ENCODE measurements around the gene CLIC3.
A peak's percentile ranks its signal among the peaks of the same experiment; 100 is the strongest.

Gene CLIC3

GRCh38 chr9:136950656-136951276 is 45.6 kb downstream of the CLIC3 start:
- DNase-seq = no peak

DNA sequence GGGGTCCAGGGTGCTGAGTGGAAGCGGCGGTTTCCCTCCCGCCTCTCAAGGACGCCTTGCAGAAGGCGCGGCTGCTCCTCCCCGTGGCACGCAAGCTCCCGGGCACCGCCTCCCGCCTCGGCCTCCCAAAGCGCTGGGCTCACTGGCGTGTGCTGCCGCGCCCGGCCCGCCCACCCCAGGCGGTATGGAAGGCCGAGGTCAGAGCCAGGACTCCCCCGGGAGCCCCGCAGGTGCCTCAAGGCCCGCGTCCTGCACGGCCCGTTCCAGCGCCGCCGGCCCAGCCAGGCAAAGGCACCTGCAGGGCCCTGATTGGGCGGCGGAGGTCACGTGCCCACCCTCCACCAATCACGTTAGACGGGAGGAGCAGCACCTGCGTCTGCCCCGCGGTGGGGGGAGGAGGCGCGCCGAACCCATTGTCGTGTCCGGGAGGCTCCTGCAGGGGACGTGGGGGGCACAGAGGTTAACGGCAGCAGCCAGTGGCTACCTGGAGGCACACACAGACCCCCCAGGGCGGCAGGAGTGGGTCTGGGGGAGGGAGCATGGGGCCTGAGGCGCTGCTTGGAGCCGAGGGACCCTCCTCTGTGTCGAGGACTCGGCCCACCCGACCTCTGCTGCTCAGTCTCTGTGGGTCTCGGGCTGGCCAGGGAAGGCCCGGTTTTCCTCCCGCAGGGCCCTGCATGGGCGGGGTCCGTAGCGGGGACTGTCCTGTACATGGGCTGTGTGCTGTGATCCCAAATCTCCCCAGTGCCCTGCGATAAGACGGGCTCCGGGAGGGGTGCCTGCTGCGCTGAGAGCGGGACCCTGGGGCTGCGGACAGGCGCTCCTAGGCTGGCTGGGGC is 46.3 kb downstream of the CLIC3 start:
- DNase-seq = peak; percentile 97

GRCh38 chr9:136949239-136949816 is 47.0 kb downstream of the CLIC3 start:
- DNase-seq = no peak

- no peak for DNase-seq
Observed at GRCh38 chr9:136947955-136948510, 48.3 kb downstream of the CLIC3 start.

DNA sequence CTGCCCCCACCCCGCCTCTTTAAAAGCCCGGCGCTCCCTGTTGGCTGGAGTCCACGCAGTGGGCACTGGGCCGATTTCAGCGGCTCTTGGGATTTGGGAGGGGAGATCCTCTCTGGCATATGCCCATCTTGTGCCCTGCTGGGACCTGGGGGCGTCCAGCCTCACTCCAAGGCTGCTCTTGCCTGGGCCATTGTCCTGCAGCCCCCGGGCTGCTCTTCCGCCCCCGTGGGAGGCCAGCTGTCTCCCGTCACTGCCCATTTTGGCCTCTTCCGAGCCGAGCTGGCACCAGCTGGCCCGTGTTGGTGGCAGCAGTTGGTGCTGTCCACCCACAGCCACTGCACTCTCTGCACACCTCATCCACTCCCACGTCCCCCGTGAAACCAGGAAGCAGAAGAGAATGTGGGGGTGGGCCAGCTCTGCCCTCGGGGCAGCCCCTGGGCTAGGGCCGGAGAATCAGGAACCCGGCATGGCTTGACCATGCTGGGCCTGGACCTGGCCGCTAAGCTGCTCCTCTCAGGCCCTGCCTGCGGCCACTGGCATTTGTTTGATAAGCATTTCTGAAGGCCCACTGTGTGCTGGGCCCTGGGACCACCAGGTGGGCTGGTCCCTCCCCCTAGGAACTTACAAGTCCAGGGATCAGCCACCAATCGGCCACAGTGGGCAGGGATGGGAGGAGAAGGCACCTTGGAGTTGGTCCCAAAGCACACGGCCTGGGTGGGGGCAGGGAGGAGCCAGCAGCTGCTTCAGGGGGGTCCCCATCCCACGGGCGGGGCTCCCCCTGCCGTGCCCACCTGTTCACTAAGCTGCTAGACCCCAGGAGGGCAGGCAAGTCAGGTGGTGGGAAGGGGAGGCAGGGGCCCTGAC is 49.1 kb downstream of the CLIC3 start:
- DNase-seq = no peak

- DNase-seq = no peak
Observed at GRCh38 chr9:136946228-136947027, 49.9 kb downstream of the CLIC3 start.

GRCh38 chr9:136945333-136946227 is 50.8 kb downstream of the CLIC3 start:
- no peak for DNase-seq
